GM19438 (cell line): ENCODE results near the gene SAP30.
A peak's percentile ranks its signal among the peaks of the same experiment; 100 is the strongest.

Experiments
- ATAC-seq: cut with Tn5 transposase; IDR thresholded peaks from one replicate; pipeline ENCODE4 v1.9.1; 2021; ENCODE audit warnings: low read depth; ENCODE audit not compliant: unreplicated experiment

SAP30 gene

GRCh38 chr4:173365359-173365996 is 5.3 kb upstream of the SAP30 start:
- ATAC-seq, result no peak

- ATAC-seq, result no peak
Observed at GRCh38 chr4:173367285-173367684, 3.5 kb upstream of the SAP30 start.

GRCh38 chr4:173367946-173368345 is 2.8 kb upstream of the SAP30 start:
- ATAC-seq, result no peak

GRCh38 chr4:173370130-173370476 is 651 bp upstream of the SAP30 start:
- ATAC-seq, result peak; percentile 4

DNA sequence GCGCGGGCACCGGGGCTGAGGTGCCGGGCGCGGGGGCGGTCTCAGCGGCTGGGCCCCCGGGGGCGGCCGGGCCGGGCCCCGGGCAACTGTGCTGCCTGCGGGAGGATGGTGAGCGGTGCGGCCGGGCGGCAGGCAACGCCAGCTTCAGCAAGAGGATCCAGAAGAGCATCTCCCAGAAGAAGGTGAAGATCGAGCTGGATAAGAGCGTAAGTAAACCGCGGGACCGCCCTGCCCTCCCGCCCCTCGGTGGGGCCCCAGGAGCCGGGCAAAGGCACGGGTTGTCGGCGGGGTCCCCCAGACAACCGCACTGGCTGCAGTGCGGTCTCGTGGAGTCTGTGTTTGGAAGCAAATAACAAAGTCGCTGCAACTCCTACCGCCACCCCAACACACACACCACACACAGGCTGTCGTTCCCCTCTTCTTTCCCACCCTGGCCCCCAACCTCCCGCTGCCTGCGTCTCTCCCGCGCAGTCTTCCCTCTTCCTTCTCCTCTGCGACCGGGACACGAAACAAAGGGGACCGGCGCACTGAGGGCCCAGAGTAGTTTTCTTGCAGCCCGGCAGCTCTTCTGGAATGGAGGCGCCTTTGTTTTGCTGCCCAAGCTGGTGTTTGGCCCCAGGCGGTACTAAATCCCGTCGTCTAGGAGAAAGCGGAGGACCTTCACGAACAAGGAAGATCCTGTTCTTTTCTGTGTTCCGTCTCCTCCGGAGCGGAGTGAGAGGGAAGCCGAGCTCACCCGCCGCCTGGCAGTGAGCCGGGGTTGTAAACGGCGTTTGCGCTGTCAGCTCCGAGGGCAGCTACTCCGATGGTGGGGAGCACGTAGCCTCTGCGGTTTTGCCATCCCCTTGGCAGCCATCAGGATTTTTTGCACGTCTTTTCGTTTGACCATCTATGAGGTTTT is 788 bp downstream of the SAP30 start:
- peak; percentile 17 for ATAC-seq

GRCh38 chr4:173374588-173374987 is 3.8 kb downstream of the SAP30 start:
- no peak for ATAC-seq

DNA sequence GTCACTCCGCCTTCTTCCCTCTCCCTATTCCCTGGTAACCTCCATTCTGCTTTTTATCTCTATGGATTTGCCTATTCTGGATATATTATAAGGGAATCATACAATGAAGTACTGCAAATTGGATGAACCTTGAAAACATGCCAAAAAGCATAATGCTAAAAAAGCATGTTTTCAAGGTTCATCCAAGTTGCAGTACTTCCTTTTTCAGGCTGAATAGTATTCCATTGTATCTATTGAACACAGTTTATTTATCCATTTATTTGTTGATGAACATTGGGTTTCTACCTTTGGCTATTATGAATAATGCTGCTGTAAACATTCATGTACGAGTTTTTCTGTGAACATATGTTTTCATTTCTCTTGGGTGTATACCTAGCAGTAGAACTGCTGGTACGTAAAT is 9.2 kb downstream of the SAP30 start:
- no peak for ATAC-seq

- no peak for ATAC-seq
Observed at GRCh38 chr4:173380987-173381386, 10.2 kb downstream of the SAP30 start.

GRCh38 chr4:173381610-173382009 is 10.9 kb downstream of the SAP30 start:
- no peak for ATAC-seq

DNA sequence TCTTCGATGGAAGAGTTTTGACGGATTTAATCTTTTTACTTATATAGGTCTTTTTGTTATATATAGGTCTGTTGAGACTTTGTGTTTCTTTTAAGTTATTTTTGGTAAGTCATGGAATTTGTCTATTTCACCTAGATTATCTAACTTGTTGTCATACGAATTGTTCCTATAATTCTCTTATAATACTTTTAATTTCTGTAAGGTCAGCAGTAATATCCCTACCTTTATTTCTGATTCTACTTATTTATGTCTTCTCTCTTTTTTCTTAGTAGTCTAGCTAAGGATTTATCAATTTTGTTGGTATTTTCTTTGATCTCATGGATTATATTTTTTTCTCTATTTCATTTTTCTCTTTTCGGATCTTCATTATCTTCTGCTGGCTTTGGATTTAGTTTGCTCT is 11.6 kb downstream of the SAP30 start:
- no peak for ATAC-seq

GRCh38 chr4:173386751-173387150 is 16.0 kb downstream of the SAP30 start:
- ATAC-seq, result no peak

GRCh38 chr4:173391701-173392100 is 20.9 kb downstream of the SAP30 start:
- ATAC-seq, result no peak

GRCh38 chr4:173397604-173398003 is 26.9 kb downstream of the SAP30 start:
- no peak for ATAC-seq

- ATAC-seq, result no peak
Observed at GRCh38 chr4:173398220-173398619, 27.5 kb downstream of the SAP30 start.

DNA sequence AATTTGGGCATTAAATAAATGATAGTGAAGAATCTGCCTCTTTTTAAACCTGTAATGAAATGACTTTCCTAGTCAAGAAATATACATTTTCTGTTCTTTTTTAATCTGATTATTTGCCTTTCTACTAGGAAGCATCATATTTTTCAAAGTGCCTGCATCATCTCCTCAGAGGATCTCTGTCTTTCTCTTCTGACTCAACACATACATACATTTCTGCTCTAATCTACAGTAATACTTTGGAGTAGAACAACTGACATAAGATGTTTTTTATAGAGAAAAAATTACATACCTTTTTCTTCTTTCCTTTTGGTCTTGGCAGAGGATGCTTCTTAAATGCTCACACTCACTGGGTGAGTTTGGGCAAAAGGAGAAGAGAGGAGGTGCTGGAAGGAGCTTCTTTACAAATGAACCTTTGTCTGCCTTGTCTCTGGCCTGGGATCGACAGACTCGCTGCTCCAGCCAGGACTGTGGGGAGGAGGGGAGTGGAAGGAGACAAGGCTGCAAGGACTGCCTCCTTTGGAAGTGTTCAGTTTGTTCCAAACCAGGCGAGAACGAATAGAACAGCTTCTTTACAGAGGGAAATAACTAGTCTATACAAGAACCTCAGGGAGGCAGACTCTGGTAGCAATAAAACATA is 28.1 kb downstream of the SAP30 start, which contains the start of gene SCRG1:
TSS of gene SCRG1 (minus strand) at position 338 of the 637 bp plus-strand sequence. CDS start 7,702 bp downstream, outside the sequence.
- no peak for ATAC-seq

- no peak for ATAC-seq
Observed at GRCh38 chr4:173401063-173401462, 30.3 kb downstream of the SAP30 start.

- ATAC-seq, result no peak
Observed at GRCh38 chr4:173403051-173403450, 32.3 kb downstream of the SAP30 start.

DNA sequence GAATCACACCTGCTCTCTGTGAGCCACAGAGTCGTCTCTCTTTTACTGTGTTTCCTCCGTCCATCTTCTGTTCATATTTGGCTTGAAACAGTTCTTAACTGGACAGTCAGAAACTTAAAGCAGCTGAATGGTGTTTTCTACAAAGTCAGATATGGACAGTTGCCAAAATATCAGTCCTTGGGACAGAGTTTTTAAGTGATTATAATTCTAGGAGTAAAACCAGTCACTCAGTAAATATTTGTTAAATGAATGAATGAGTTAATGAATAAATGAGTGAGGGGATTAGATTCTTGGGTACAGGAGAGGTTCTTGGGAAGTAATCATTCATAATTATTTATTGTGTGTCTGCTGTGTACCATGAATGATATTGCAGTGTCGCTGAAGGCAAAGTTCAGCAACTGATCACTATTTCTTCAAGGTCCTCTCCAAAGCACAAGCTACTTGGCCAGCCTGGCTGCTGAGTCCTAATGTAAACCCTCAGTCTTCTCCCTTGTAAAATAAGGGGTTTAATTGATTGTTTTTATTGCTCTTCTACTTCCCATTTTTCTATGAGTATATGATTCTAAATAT is 33.6 kb downstream of the SAP30 start:
- ATAC-seq, result no peak

DNA sequence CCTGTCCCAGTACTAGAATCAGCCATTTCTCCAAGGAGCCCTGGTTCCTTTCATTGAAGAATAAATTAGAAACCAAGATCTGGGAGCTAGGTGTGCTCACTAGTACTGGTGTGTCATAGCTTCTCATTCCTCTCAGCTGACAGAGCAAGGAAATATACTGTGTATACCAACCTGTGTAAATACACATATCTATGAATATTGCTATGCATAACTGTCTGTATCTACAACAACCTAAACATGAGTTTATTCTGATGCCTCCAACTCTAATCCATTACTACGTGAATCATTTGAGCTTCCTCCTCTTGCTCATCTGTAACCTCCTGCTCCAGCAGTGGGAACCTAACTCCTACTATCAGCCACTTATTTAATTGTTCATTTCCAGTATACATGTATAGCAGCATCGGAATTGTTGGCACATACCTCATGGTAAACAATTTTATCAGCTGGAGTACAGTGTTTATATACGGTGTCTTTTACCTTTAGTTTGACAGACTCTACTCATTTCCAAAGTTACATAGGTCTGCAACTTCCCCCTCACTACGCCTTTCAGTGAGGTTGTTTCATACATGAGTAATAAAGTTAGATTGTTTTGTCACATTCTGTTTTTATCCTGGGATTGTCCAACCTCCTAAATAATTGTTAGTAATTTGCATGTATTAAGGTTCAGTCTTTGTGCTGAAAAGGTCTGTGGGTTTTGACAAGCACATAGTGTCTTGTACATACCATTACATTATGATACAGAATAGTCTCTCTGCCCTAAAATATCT is 35.3 kb downstream of the SAP30 start:
- no peak for ATAC-seq

- no peak for ATAC-seq
Observed at GRCh38 chr4:173410079-173410478, 39.3 kb downstream of the SAP30 start.
